ENCODE measurements around the gene LDB3.

DNA sequence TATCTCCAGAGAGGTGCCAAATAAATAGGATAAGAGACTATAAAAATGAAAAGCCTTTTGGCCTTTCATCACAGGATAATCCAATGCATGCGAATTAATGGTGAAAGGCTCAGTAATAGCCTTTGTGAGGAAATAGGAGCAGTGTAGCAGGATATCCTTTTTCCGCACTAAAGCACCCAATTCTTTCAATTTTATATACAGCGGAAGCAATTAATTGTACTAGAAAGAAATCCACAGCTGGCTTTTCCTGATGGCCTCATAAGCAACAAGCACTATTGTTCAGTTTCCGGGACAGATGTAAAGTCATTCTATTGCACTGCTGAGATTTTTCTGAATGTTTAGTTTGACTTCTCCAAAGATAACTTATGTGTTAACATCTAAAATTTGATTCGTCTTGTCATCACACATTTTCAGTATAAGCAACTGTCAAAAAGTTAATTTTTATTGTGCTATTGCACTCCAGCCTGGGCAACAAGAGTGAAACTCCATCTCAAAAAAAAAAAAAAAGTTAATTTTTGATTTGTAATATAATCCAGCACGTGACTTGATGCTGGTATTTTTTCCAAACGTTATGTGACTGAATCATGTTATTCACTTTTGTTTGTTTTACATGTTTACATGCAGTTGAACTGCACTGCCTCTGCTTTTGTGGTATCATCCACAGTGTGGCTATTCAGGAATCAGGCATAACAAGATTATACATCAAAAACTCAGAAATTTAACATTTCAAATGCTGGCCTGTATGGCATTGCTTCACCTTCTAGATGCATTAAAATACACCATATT lies 79.7 kb downstream of the LDB3 start:
- no peak for TF ChIP-seq POLR2A (IDR thresholded peaks at IDR 0.05; ENCODE audit: borderline replicate concordance, extremely low read depth, insufficient read depth, insufficient read length)
- no peak for TF ChIP-seq EZH2 (IDR thresholded peaks at IDR 0.05)
- TF ChIP-seq, protein P1, sequence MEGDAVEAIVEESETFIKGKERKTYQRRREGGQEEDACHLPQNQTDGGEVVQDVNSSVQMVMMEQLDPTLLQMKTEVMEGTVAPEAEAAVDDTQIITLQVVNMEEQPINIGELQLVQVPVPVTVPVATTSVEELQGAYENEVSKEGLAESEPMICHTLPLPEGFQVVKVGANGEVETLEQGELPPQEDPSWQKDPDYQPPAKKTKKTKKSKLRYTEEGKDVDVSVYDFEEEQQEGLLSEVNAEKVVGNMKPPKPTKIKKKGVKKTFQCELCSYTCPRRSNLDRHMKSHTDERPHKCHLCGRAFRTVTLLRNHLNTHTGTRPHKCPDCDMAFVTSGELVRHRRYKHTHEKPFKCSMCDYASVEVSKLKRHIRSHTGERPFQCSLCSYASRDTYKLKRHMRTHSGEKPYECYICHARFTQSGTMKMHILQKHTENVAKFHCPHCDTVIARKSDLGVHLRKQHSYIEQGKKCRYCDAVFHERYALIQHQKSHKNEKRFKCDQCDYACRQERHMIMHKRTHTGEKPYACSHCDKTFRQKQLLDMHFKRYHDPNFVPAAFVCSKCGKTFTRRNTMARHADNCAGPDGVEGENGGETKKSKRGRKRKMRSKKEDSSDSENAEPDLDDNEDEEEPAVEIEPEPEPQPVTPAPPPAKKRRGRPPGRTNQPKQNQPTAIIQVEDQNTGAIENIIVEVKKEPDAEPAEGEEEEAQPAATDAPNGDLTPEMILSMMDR (IDR thresholded peaks at IDR 0.05 in 2 of 3, conservative IDR thresholded peaks at IDR 0.05 in 1 of 3; ENCODE audit: borderline replicate concordance in 1 of 3, insufficient read depth in 1 of 3, low read depth in 2 of 3, low read length in 2 of 3) = no peak

Data from HCT116 (cell line).